ENCODE measurements around the gene STX3. TPM values are rescaled to one million over a fixed set of nuclear protein-coding genes. Genes with fewer than 3 reads are reported as not detected.

STX3 gene
- polyA plus RNA-seq, 2 of the 4 experiments (the other 2 are of a cell fraction), result 15.2 to 15.4 TPM

GRCh38 chr11:59767225-59767611, 12.0 kb downstream of the STX3 start:
- DNase-seq (ENCODE audit: low read depth in 1 of 2, low spot score in 1 of 2) (no peak), FAIRE-seq (no peak), ATAC-seq (no peak)
- Histone ChIP-seq H3K4me1 (peaks cover 6% of the 10 kb centered on the region; the same call in 2 of the 3 replicates), H3K27ac (no peak overlapping the region), H3K4me3 (no peak overlapping the region), H3K4me2 (no peak overlapping the region), H3K9me3 (no peaks in the 10 kb centered on the region)
- TF ChIP-seq EP300 (IDR thresholded peaks at IDR 0.05) (no peak), BHLHE40 (IDR thresholded peaks at IDR 0.05; ENCODE audit: low read depth, low read length) (no peak), RARB (CRISPR knock-in tag; IDR thresholded peaks at IDR 0.05) (no peak), HOXB13 (CRISPR knock-in tag; IDR thresholded peaks at IDR 0.05; ENCODE audit: low read depth) (no peak), HDAC2 (IDR thresholded peaks at IDR 0.05) (no peak), JUNB (IDR thresholded peaks at IDR 0.05) (no peak), CBX8 (IDR thresholded peaks at IDR 0.05) (no peak), FOXS1 (CRISPR knock-in tag; IDR thresholded peaks at IDR 0.05) (no peak), EHMT2 (IDR thresholded peaks at IDR 0.05; ENCODE audit: low read depth) (no peak), CEBPB (IDR thresholded peaks at IDR 0.05) (no peak), TP53 (CRISPR knock-in tag; IDR thresholded peaks at IDR 0.05) (no peak)
- CTCF ChIA-PET, result interaction anchor here (0.8 to 1.3 kb wide), 2 partner anchors 12 to 40 kb away, joined by 4 to 8 read pairs; partner anchors contain the start of gene STX3
- 93% methylated on average over 1 of the region's 1 CpG for WGBS (ENCODE audit: missing lambda C conversion rate)
- POLR2A ChIA-PET, result interaction anchor here (1.0 kb wide), 1 partner anchor 12 kb away, joined by 3 read pairs; the partner anchor contains the start of gene STX3

GRCh38 chr11:59769111-59769510, 13.9 kb downstream of the STX3 start:
- Histone ChIP-seq H3K4me2 (no peak overlapping the region), H3K4me3 (no peak overlapping the region), H3K9me3 (no peaks in the 10 kb centered on the region), H3K4me1 (peaks cover 6% of the 10 kb centered on the region; the same call in 2 of the 3 replicates), H3K27ac (no peak overlapping the region)
- ATAC-seq (no peak), DNase-seq (ENCODE audit: low read depth in 1 of 2, low spot score in 1 of 2) (no peak), FAIRE-seq (no peak)
- 88% methylated on average over 7 of the region's 7 CpGs for WGBS (ENCODE audit: missing lambda C conversion rate)
- ChIA-PET CTCF (interaction anchor here (2.0 kb wide), 1 partner anchor 33 kb away, joined by 7 read pairs; no protein-coding TSS in a partner anchor), POLR2A (interaction anchor here (1.9 kb wide), 1 partner anchor 13 kb away, joined by 6 read pairs; no protein-coding TSS in a partner anchor)
- no peak for TF ChIP-seq RCOR1 (IDR thresholded peaks at IDR 0.05; ENCODE audit: low read depth, low read length)
- no peak for TF ChIP-seq RAD21 (conservative IDR thresholded peaks at IDR 0.05 in 1 of 2, IDR thresholded peaks at IDR 0.05 in 1 of 2)
- TF ChIP-seq FOXS1 (CRISPR knock-in tag; IDR thresholded peaks at IDR 0.05), result no peak
- no peak for TF ChIP-seq ELK1 (IDR thresholded peaks at IDR 0.05; ENCODE audit: low read depth, low read length)
- TF ChIP-seq HEYL (CRISPR knock-in tag; IDR thresholded peaks at IDR 0.05), result no peak
- no peak for TF ChIP-seq TP53 (CRISPR knock-in tag; IDR thresholded peaks at IDR 0.05)
- TF ChIP-seq RNF2 (IDR thresholded peaks at IDR 0.05; ENCODE audit: borderline replicate concordance, low read depth), result no peak
- TF ChIP-seq MAZ (IDR thresholded peaks at IDR 0.05; ENCODE audit: borderline replicate concordance, low read depth, low read length), result no peak
- TF ChIP-seq BCL3 (IDR thresholded peaks at IDR 0.05), result no peak
- no peak for TF ChIP-seq HES2 (IDR thresholded peaks at IDR 0.05)
- TF ChIP-seq CHD2 (IDR thresholded peaks at IDR 0.05; ENCODE audit: low read length, partially characterized antibody), result no peak
- TF ChIP-seq E2F6 (IDR thresholded peaks at IDR 0.05; ENCODE audit: borderline replicate concordance, low read depth), result no peak
- TF ChIP-seq CBX2 (IDR thresholded peaks at IDR 0.05; ENCODE audit: borderline replicate concordance, low read depth), result no peak
- TF ChIP-seq HOXA7 (CRISPR knock-in tag; IDR thresholded peaks at IDR 0.05), result no peak
- TF ChIP-seq BHLHE40 (IDR thresholded peaks at IDR 0.05; ENCODE audit: low read depth, low read length), result no peak

All from A549 (cell line).